Muscle layer of duodenum (tissue), 2 donors: ENCODE measurements around the gene GAB4.
"Not testable (repeated sequence)": the region's sequence is repeated elsewhere in the genome, so short reads cannot be mapped to it uniquely, and the experiment has no call there.

Experiments
- H3K27ac ChIP-seq: one replicate; pipeline ENCODE4 v1.7.0; 2013; ENCODE audit warnings: mild to moderate bottlenecking, low read length
- H3K27me3 ChIP-seq: one replicate; pipeline ENCODE4 v1.7.0; 2013; ENCODE audit warnings: low read depth, mild to moderate bottlenecking, control low read depth, low read length
- H3K36me3 ChIP-seq, 2 donors: one replicate each; pipeline ENCODE4 v1.7.0; 2013; ENCODE audit warnings: low read length in 2 of 2, control low read depth in 1 of 2, mild to moderate bottlenecking in 1 of 2; ENCODE audit not compliant: insufficient read depth in 2 of 2, control insufficient read depth in 1 of 2
- H3K4me1 ChIP-seq, 2 donors: one replicate each; pipeline ENCODE4 v1.7.0; 2013; ENCODE audit warnings: low read length in 2 of 2, mild to moderate bottlenecking in 2 of 2, control low read depth in 1 of 2, moderate library complexity in 1 of 2; ENCODE audit not compliant: insufficient read depth in 2 of 2, control insufficient read depth in 1 of 2
- H3K4me3 ChIP-seq, 2 donors: one replicate each; pipeline ENCODE4 v1.7.0; 2013; ENCODE audit warnings: low read length in 2 of 2, low read depth in 1 of 2, mild to moderate bottlenecking in 1 of 2
- H3K9me3 ChIP-seq, 2 donors: one replicate each; pipeline ENCODE4 v1.7.0; 2013; ENCODE audit warnings: low read length in 2 of 2, control low read depth in 1 of 2, mild to moderate bottlenecking in 1 of 2; ENCODE audit not compliant: control insufficient read depth in 1 of 2
- donor health status: healthy.

The GAB4 gene

GRCh38 chr22:17007852-17008731, at the start of gene GAB4:
GAB4 (minus strand) TSS chr22:17008222; CDS start chr22:17008114, 108 bp downstream.
- Histone ChIP-seq H3K4me1 (no peaks in the 10 kb centered on the region), H3K4me3 (no peak within 1 kb of the TSS), H3K9me3 (peaks cover 0 to 8% of the 10 kb centered on the region in 2 donors), H3K36me3 (no peaks in the 10 kb centered on the region), H3K27me3 (no peaks in the 10 kb centered on the region), H3K27ac (no peak within 1 kb of the TSS)

- H3K27me3 ChIP-seq, result no peaks in the 10 kb centered on the region
Measured at GRCh38 chr22:17056807-17057206, 48.8 kb upstream of the GAB4 start.

GRCh38 chr22:17056058-17056457, 48.0 kb upstream of the GAB4 start:
- no peak overlapping the region for H3K4me3 ChIP-seq
- peaks cover 0 to 4% of the 10 kb centered on the region in 2 donors for H3K4me1 ChIP-seq
- H3K27me3 ChIP-seq, result no peaks in the 10 kb centered on the region
- H3K27ac ChIP-seq, result no peak overlapping the region
- no peaks in the 10 kb centered on the region for H3K9me3 ChIP-seq
- no peaks in the 10 kb centered on the region for H3K36me3 ChIP-seq

More at GRCh38 chr22:17056807-17057206, 48.8 kb upstream of the GAB4 start:
- Histone ChIP-seq H3K4me3 (no peak overlapping the region), H3K36me3 (no peaks in the 10 kb centered on the region), H3K27ac (no peak overlapping the region), H3K4me1 (peaks cover 0 to 4% of the 10 kb centered on the region in 2 donors), H3K9me3 (no peaks in the 10 kb centered on the region)

- no peaks in the 10 kb centered on the region for H3K27me3 ChIP-seq
- H3K4me3 ChIP-seq, result no peak overlapping the region
- peaks cover 0 to 3% of the 10 kb centered on the region in 2 donors for H3K36me3 ChIP-seq
- H3K4me1 ChIP-seq, result no peaks in the 10 kb centered on the region
- no peak overlapping the region for H3K27ac ChIP-seq
- H3K9me3 ChIP-seq, result no peaks in the 10 kb centered on the region
Measured at GRCh38 chr22:17047656-17048055, 39.6 kb upstream of the GAB4 start.

- H3K36me3 ChIP-seq, result peaks cover 0 to 3% of the 10 kb centered on the region in 2 donors
- no peak overlapping the region for H3K27ac ChIP-seq
- no peaks in the 10 kb centered on the region for H3K4me1 ChIP-seq
- no peaks in the 10 kb centered on the region for H3K27me3 ChIP-seq
- no peaks in the 10 kb centered on the region for H3K9me3 ChIP-seq
- H3K4me3 ChIP-seq, result no peak overlapping the region
Measured at GRCh38 chr22:17046566-17047348, 38.7 kb upstream of the GAB4 start.

GRCh38 chr22:17043521-17043920, 35.5 kb upstream of the GAB4 start:
- Histone ChIP-seq H3K36me3 (peaks cover 0 to 3% of the 10 kb centered on the region in 2 donors), H3K27me3 (no peaks in the 10 kb centered on the region), H3K27ac (no peak overlapping the region), H3K4me1 (no peaks in the 10 kb centered on the region), H3K4me3 (no peak overlapping the region), H3K9me3 (no peaks in the 10 kb centered on the region)

GRCh38 chr22:17036842-17037711, 29.1 kb upstream of the GAB4 start:
- not testable (repeated sequence) for H3K4me1 ChIP-seq, H3K9me3 ChIP-seq, H3K27ac ChIP-seq, H3K27me3 ChIP-seq, H3K36me3 ChIP-seq
- peak overlapping the region in 1 of 2 donors; percentile 55 for H3K4me3 ChIP-seq

- not testable (repeated sequence) for H3K27me3 ChIP-seq, H3K4me1 ChIP-seq, H3K36me3 ChIP-seq, H3K9me3 ChIP-seq, H3K27ac ChIP-seq
- H3K4me3 ChIP-seq, result peak overlapping the region in 1 of 2 donors; percentile 55
Measured at GRCh38 chr22:17035976-17036841, 28.2 kb upstream of the GAB4 start.

- no peak overlapping the region for H3K27ac ChIP-seq
- H3K9me3 ChIP-seq, result no peaks in the 10 kb centered on the region
- no peaks in the 10 kb centered on the region for H3K36me3 ChIP-seq
- H3K4me1 ChIP-seq, result peaks cover 0 to 4% of the 10 kb centered on the region in 2 donors
- no peaks in the 10 kb centered on the region for H3K27me3 ChIP-seq
- no peak overlapping the region for H3K4me3 ChIP-seq
Measured at GRCh38 chr22:17035246-17035645, 27.2 kb upstream of the GAB4 start.

- not testable (repeated sequence) for H3K36me3 ChIP-seq, H3K4me3 ChIP-seq, H3K4me1 ChIP-seq, H3K9me3 ChIP-seq, H3K27ac ChIP-seq, H3K27me3 ChIP-seq
Measured at GRCh38 chr22:17034532-17034931, 26.5 kb upstream of the GAB4 start.
